GM19025 (cell line): ENCODE measurements around the gene KCND2.

ENCODE experiments used
- ATAC-seq: cut with Tn5 transposase; IDR thresholded peaks from one replicate; pipeline ENCODE4 v1.9.1; 2021; ENCODE audit warnings: mild to moderate bottlenecking, low read depth, moderate library complexity; ENCODE audit not compliant: unreplicated experiment

KCND2 gene

DNA sequence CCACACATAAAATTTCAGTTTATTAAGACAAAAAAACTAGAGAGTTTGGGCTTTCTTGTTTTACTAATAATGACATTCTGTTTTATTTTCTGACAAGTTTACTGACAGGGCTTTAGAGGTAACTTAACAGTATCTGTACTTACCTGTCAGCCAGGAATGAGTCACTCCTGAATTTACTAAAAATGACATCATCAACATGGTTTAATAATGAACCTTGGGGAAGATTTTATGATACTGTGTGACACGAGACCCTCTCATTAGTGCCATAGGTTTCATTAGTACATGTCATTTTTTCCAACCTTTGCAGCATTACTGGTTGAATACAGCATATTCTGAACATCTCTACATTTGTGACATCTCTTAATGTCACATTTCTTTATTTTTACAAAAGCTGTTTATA lies 131.1 kb downstream of the KCND2 start:
- ATAC-seq = peak; percentile 53

GRCh38 chr7:120405652-120406051 lies 132.7 kb downstream of the KCND2 start:
- ATAC-seq = no peak

- ATAC-seq = no peak
Measured at GRCh38 chr7:120407010-120407409, 134.0 kb downstream of the KCND2 start.

DNA sequence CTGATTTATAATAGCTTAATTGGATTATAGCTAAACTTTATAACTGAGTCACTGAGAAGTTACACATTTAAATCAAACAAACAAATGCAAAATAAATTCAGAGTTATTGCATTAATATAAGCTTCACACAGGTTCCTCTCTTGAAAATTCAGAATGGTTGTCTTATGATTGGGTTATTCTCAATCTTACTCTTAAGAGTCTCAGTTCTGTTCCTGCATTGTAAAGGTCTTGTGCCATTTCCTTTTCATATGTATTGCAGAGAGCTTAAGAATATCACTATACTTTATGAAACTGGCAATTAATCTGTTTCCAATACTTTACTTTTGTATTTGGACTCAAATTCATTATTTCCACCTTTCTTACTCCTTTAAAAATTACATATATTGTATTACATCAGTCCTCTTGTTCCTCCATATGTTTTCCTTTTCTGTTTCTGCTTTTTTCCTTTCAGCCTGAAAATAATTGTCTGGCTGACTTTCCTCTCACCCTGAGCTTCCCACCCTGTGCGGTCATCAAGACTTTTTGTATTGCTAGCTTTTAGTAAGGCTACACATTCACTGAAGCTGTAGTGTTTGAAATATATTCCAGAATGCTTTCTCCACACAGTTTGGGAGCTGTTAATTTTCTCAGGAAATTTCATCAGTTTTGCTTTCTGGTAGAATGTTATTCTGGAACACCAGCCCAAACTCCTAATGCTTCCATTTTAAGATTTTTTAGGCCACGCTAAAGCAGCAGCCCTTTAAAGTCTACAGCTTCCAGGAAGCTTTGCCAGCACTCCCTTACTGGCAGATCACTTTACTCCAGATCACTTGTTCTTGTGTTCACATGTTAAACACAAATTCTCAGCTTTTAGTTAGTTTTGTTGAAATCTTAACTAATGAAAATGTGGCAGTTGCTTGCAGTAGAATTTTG lies 139.4 kb downstream of the KCND2 start:
- ATAC-seq = peak; percentile 77

- no peak for ATAC-seq
Measured at GRCh38 chr7:120413164-120413563, 140.2 kb downstream of the KCND2 start.

DNA sequence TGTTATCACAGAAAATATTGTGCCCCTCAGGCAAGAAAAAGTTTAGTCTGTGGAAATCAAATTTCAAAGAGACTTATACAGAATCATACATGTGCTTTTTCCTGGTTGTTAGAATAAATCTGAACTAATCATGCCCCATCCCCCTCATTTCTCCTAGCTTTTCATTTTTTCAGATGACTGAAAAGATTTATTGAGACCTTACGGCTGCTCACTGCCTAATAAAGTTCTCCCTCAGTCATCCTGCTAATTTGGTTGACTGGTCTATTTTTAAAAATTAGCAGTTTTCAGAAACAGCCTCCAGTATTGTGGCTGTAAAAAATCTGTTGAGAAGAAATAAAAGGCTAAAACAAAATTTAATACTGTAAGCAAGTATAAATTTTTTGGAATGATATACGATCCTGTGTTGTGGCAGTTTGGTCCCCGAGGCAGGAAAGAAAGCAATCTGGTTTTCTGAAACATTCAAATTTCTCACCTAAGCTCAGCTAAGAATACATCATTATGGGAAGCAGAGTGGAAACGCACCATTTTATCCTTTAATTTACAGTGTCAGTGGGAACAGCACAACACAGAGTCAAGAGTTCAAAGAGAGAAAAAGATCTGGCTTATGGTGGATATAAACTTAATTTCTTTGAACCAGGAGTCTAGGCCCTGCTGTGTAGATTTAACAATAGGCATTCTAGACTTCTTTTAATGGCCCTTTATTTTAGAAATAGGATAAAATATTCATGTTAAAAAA lies 144.4 kb downstream of the KCND2 start:
- no peak for ATAC-seq

DNA sequence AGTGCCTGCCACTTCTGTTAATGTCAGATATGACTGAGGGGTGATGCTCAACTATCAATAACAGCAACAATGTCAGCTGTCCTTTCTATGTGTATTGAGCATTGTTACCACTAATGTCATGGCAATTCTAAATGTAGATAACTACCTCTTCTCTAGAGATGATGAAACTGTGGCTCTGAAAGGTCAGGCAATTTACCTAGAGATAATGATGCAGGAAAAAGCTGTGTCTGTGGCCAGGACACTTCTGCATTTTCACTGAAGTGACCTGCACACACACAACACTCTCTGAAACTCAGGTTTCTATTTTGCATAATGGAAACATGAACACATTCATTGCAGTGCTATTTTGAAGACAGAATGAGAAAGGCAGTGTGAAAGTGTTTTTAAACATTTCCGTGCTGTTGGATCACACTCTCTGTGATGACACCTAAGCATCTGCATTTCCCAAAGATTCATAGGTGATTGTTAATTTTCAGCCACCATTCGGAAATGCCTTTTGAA lies 148.2 kb downstream of the KCND2 start:
- peak; percentile 96 for ATAC-seq

DNA sequence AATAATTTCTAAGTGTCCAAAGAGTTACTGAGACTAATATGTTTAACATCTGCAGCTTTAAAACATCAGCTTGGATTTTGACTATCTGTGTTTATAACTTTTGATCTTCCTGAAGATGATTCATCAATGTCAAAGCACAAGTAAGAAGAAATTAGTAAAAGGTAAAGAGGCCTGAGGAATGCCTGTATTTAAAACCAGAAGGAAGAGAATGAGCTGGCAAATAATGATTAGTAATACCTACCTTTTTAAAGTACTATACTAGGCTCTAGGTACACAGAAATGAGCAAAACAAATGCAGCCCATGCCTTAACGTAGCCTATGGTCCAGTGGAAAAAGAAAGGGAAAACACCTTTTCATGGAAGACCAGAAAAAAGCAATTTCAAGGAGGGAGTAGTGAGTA lies 158.0 kb downstream of the KCND2 start:
- ATAC-seq = no peak

- peak; percentile 44 for ATAC-seq
Measured at GRCh38 chr7:120436487-120437060, 163.6 kb downstream of the KCND2 start.

- peak; percentile 87 for ATAC-seq
Measured at GRCh38 chr7:120441850-120442249, 168.9 kb downstream of the KCND2 start.

- no peak for ATAC-seq
Measured at GRCh38 chr7:120442838-120443237, 169.9 kb downstream of the KCND2 start.

DNA sequence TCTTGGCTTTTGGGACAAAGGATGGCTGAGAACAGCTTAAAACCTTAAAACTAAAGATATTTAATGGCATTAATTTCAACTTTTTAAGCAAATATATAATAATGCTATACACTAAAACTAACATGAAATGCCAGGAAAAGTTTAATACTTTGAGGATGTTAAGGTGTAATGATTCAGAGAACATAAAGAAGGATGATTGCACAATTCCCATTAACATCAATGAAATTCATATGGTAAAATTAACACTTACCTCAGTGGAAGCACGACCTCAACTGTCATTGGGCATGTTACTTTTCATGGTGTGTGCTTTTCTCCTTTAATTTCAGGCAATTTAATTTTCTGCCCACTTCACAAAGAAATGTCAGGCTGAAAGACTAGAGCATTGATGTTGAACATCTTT lies 171.7 kb downstream of the KCND2 start:
- ATAC-seq = no peak

GRCh38 chr7:120445276-120445675 lies 172.3 kb downstream of the KCND2 start:
- no peak for ATAC-seq

- no peak for ATAC-seq
Measured at GRCh38 chr7:120452665-120453064, 179.7 kb downstream of the KCND2 start.

GRCh38 chr7:120456699-120457098 lies 183.7 kb downstream of the KCND2 start:
- no peak for ATAC-seq

DNA sequence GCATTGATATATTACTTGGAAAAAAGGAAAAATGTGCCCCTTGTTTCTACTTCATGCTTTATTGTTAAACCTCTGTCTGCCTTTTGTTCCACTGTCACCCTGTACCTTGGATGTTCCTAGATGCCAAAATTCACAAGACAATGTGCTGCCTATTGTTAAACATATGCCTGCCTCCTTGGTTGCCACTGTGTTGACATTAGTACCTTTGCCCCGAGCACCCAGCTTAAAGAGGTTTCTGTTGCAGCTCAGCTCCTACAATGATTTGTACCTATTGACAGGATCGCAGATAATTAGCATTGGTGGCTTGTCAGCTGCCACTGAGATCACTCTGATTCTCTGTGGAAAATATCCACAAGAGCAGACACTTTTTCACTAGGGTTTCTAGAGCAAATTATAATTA lies 188.0 kb downstream of the KCND2 start:
- ATAC-seq = no peak

DNA sequence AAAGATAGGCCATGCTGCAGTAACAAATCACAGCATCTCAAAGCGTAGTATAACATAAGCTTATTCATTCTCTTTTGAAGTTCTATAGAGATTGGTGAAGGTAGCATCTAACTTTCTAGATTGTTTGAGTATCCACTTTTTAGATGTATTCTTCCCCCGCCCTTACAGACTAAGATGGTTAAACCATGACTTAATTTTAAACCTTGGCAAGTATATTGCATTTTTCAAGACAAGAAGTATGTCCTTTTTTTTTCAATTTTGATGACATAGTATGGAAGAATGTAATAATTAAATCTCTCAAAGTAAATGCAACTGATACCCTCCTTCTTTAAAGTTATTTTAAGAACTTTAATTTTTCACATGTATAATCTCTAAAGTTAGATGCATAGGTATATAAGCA lies 190.0 kb downstream of the KCND2 start:
- no peak for ATAC-seq

GRCh38 chr7:120464104-120464503 lies 191.1 kb downstream of the KCND2 start:
- no peak for ATAC-seq

DNA sequence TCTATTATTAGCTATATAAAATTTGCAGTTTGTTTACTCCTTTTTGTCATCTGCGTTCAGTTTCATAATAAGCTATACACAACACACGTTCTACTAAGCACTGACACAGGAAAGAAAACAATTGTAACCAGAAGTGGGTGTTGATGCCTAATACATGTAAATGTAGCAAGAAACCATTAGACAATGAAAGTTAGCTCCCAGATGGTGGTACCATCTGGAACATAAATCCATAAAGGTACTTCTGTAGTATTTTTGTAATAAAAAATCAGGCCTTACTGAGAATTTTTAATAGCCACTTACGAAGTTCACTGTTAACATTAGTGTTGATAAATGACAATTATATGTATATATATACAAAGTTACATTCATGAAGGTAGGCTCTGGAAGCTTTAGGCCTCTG lies 194.7 kb downstream of the KCND2 start:
- ATAC-seq = no peak

DNA sequence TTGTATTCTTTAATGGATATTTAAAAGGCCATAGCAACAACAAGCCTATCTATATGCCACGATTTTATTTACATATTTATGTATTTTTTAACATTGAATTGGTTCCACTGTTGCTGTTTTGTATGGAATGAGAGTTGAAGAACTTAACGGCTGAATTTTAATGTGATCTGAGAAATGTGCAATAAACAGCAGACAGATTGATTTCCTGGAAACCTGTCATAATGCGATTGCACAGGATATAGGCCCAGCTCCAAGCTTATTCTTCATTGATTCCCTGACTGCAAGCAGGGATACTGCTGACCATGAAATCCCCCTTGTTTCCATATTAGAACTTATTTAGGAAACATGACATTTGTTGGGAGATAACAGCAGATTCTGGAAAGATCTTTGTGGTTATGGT lies 195.6 kb downstream of the KCND2 start:
- no peak for ATAC-seq

DNA sequence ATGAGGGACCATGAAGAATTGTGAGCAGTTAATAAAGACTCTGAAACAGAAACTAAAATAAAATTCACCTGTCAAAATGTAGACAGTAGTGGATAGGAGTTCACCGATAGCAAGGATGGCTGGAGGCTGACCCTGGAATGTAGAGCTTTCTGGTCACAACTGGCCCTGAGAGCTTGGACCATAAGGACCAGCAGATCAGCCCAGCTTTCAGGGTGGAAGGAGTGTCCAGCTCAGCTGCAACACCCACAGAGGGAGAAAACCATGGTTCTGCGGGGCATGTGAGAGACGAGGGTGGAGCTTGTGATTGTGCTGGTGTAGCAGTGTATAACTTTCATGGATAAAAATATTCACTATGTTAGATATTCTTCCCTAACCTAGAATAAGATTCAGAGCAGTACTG lies 199.9 kb downstream of the KCND2 start:
- ATAC-seq = no peak
